ENCODE results near the gene DUS1L. TPM values are rescaled to one million over a fixed set of nuclear protein-coding genes. Genes with fewer than 3 reads are reported as not detected.
A peak's percentile ranks its signal among the peaks of the same experiment; 100 is the strongest.

Gene DUS1L
- total RNA-seq, 6 experiments from 2014 or later, result 61.8 to 115 (median 89.9) TPM

- H3K27ac ChIP-seq, result peak within 1 kb of the TSS; percentile 53 to 75 (median 63)
- no peak for TF ChIP-seq POLR2A (IDR thresholded peaks at IDR 0.05)
- TF ChIP-seq, protein P1, sequence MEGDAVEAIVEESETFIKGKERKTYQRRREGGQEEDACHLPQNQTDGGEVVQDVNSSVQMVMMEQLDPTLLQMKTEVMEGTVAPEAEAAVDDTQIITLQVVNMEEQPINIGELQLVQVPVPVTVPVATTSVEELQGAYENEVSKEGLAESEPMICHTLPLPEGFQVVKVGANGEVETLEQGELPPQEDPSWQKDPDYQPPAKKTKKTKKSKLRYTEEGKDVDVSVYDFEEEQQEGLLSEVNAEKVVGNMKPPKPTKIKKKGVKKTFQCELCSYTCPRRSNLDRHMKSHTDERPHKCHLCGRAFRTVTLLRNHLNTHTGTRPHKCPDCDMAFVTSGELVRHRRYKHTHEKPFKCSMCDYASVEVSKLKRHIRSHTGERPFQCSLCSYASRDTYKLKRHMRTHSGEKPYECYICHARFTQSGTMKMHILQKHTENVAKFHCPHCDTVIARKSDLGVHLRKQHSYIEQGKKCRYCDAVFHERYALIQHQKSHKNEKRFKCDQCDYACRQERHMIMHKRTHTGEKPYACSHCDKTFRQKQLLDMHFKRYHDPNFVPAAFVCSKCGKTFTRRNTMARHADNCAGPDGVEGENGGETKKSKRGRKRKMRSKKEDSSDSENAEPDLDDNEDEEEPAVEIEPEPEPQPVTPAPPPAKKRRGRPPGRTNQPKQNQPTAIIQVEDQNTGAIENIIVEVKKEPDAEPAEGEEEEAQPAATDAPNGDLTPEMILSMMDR (IDR thresholded peaks at IDR 0.05), result no peak
- peak; percentile 100 for DNase-seq
- peak; percentile 77 to 90 (median 86) for ATAC-seq
- peaks cover 0 to under 1% (median 0%) of the 10 kb centered on the region in 4 donors for H3K36me3 ChIP-seq
- H3K9me3 ChIP-seq, result no peaks in the 10 kb centered on the region
- peak within 1 kb of the TSS; percentile 84 to 96 (median 94) for H3K4me3 ChIP-seq
- no peaks in the 10 kb centered on the region for H3K27me3 ChIP-seq
- intact Hi-C loops (cut with DNase I), result no loop called here
- no CpG with 5 or more reads among the region's 42 CpGs for WGBS (ENCODE audit: insufficient coverage, low coverage, low lambda C conversion rate, missing lambda C conversion rate)
- H3K4me1 ChIP-seq, result peaks cover 0 to 37% (median 17%) of the 10 kb centered on the region in 4 donors
Observed at GRCh38 chr17:82022981-82023446, 42.6 kb downstream of the DUS1L start, which contains the start of gene LRRC45. LRRC45 (plus strand) TSS chr17:82023305; CDS start chr17:82023644, 339 bp downstream.

DNA sequence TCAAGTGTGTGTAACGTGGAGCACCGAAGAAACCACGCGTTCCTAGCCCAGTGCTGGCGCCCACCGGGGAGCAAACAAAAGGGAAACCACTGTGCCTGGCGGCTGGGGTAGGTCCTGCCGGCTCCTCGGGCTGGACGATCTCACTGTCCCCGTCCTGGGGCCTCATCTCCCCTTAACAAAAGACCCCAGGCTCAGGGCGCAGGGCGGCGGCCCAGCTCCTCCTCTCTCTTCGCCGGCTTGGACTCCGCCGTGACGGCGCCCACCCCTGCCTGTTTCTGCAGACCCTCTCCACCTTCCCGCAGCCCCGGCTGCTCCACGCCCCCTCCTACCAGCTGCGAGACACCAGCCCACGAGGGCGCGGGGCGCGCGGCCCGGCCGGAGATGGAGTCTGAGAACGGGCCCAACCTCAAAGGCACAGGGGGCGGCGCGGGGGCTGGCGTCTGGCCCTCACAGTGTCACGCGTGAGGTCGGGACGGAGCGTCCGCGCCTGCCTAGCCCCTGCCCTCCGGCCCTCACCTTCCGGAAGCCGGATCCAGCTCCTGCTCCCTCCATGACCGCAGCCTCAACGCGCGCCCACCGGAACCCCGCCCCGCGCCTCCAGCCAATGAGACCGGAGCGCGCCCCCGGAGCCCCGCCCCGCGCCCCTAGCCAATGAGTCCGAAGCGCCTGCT is 43.2 kb downstream of the DUS1L start, which contains the start of gene CENPX:
TSS of gene CENPX (minus strand) at position 569 of the 671 bp plus-strand sequence. CDS start at position 552, 17 bp downstream.
- Histone ChIP-seq H3K4me1 (peaks cover 0 to 37% (median 17%) of the 10 kb centered on the region in 4 donors), H3K9me3 (no peaks in the 10 kb centered on the region), H3K27me3 (no peaks in the 10 kb centered on the region), H3K27ac (peak within 1 kb of the TSS; percentile 53 to 75 (median 63)), H3K36me3 (peaks cover 0 to 6% (median 0%) of the 10 kb centered on the region in 4 donors), H3K4me3 (peak within 1 kb of the TSS; percentile 84 to 96 (median 94))
- intact Hi-C loops (cut with DNase I), result no loop called here
- DNase-seq (no peak), ATAC-seq (no peak)
- 5% methylated on average over 13 of the region's 64 CpGs for WGBS (ENCODE audit: insufficient coverage, low coverage, low lambda C conversion rate, missing lambda C conversion rate)
- peak; percentile 65 for TF ChIP-seq POLR2A (IDR thresholded peaks at IDR 0.05)
- TF ChIP-seq, protein P1 (IDR thresholded peaks at IDR 0.05), result peak in 1 of 4 donors; percentile 4

- Histone ChIP-seq H3K4me1 (peaks cover 0 to 37% (median 16%) of the 10 kb centered on the region in 4 donors), H3K27me3 (no peaks in the 10 kb centered on the region), H3K4me3 (peak overlapping the region; percentile 84 to 96 (median 94)), H3K27ac (peak overlapping the region in 2 of 3 donors; percentile 39 to 75), H3K9me3 (no peaks in the 10 kb centered on the region), H3K36me3 (peaks cover 0 to 8% (median 0%) of the 10 kb centered on the region in 4 donors)
- TF ChIP-seq, protein P1 (IDR thresholded peaks at IDR 0.05), result no peak
- TF ChIP-seq POLR2A (IDR thresholded peaks at IDR 0.05), result no peak
- no peak for DNase-seq
- intact Hi-C loops (cut with DNase I), result no loop called here
- no peak for ATAC-seq
- WGBS (ENCODE audit: insufficient coverage, low coverage, low lambda C conversion rate, missing lambda C conversion rate), result 0% methylated on average over 5 of the region's 10 CpGs
Observed at GRCh38 chr17:82021900-82022309, 43.7 kb downstream of the DUS1L start.

- Histone ChIP-seq H3K27me3 (no peaks in the 10 kb centered on the region), H3K4me3 (peak overlapping the region in 2 of 3 donors; percentile 84 to 94), H3K4me1 (peaks cover 0 to 32% (median 13%) of the 10 kb centered on the region in 4 donors), H3K27ac (peak overlapping the region in 1 of 3 donors; percentile 39), H3K36me3 (peaks cover 0 to 8% (median 0%) of the 10 kb centered on the region in 4 donors), H3K9me3 (no peaks in the 10 kb centered on the region)
- intact Hi-C loops (cut with DNase I), result no loop called here
- WGBS (ENCODE audit: insufficient coverage, low coverage, low lambda C conversion rate, missing lambda C conversion rate), result 9% methylated on average over 7 of the region's 25 CpGs
- peak; percentile 82 to 87 (median 86) for DNase-seq
- peak; percentile 22 to 39 (median 27) for ATAC-seq
- TF ChIP-seq, protein P1 (IDR thresholded peaks at IDR 0.05), result peak; percentile 77 to 85 (median 80)
- TF ChIP-seq POLR2A (IDR thresholded peaks at IDR 0.05), result no peak
Observed at GRCh38 chr17:82021107-82021899, 44.3 kb downstream of the DUS1L start.
